HepG2 (cell line): ENCODE measurements around the gene GSTA1. TPM values are rescaled to one million over a fixed set of nuclear protein-coding genes. Genes with fewer than 3 reads are reported as not detected.

Experiments used
- ASH2L ChIP-seq: fragments of 300-600, 200-600 bp; sonication (generic); IDR thresholded peaks from 2 replicates; pipeline ENCODE4 v1.7.0; 2017; ENCODE audit warnings: low read depth, mild to moderate bottlenecking, moderate library complexity, mixed read lengths, low read length; ENCODE audit not compliant: insufficient read length
- ATF1 ChIP-seq: IDR thresholded peaks from 2 replicates; pipeline ENCODE4 v1.6.1; 2016; ENCODE audit warnings: mild to moderate bottlenecking, control low read depth
- CHD4 ChIP-seq: fragments of 200-600 bp; sonication (generic); IDR thresholded peaks from 2 replicates; pipeline ENCODE4 v1.7.0; 2017; ENCODE audit warnings: mild to moderate bottlenecking, low read length, borderline replicate concordance
- FOXJ3 ChIP-seq: sonication (generic); formaldehyde crosslinking; IDR thresholded peaks from 2 replicates; pipeline ENCODE4 v1.4.0; 2020; ENCODE audit warnings: missing genetic modification reagents, mild to moderate bottlenecking, borderline replicate concordance
- HDAC2 ChIP-seq: sonication (generic); formaldehyde crosslinking; IDR thresholded peaks from 2 replicates; pipeline ENCODE4 v1.4.0; 2020; ENCODE audit warnings: missing genetic modification reagents
- HNF4G ChIP-seq, 2 experiments: sonication (generic) in 1 of 2; formaldehyde crosslinking in 1 of 2; IDR thresholded peaks; 2 replicates each; pipeline versions ENCODE4 v1.4.0 to v1.6.1; 2011 to 2020; ENCODE audit warnings: borderline replicate concordance in 2 of 2, low read depth in 2 of 2, mild to moderate bottlenecking in 2 of 2, low read length in 1 of 2, missing genetic modification reagents in 1 of 2, moderate library complexity in 1 of 2
- JUN ChIP-seq: sonication (generic); formaldehyde crosslinking; IDR thresholded peaks from 2 replicates; pipeline ENCODE4 v1.4.0; 2020; ENCODE audit warnings: mild to moderate bottlenecking, missing genetic modification reagents
- MED13 ChIP-seq: sonication (generic); formaldehyde crosslinking; IDR thresholded peaks from 2 replicates; pipeline ENCODE4 v1.5.0; 2020; ENCODE audit warnings: missing genetic modification reagents
- NAIF1 ChIP-seq: sonication (generic); formaldehyde crosslinking; IDR thresholded peaks from 2 replicates; pipeline ENCODE4 v1.5.0; 2020; ENCODE audit warnings: mild to moderate bottlenecking, missing genetic modification reagents, borderline replicate concordance
- NFIC ChIP-seq: IDR thresholded peaks from 2 replicates; pipeline ENCODE4 v1.6.1; 2012; ENCODE audit warnings: mild to moderate bottlenecking, low read length, inconsistent platforms
- NR2F2 ChIP-seq: IDR thresholded peaks from 2 replicates; pipeline ENCODE4 v1.6.1; 2012; ENCODE audit warnings: low read depth, inconsistent platforms, borderline replicate concordance
- RAD51 ChIP-seq: fragments of 450-650 bp; IDR thresholded peaks from 2 replicates; pipeline ENCODE4 v1.6.1; 2016; ENCODE audit warnings: borderline replicate concordance
- SALL2 ChIP-seq: sonication (generic); formaldehyde crosslinking; IDR thresholded peaks from 2 replicates; pipeline ENCODE4 v1.8.1; 2023; ENCODE audit warnings: mild to moderate bottlenecking, missing genetic modification reagents, inconsistent platforms
- SUZ12 ChIP-seq: fragments of 150-350 bp; IDR thresholded peaks from 2 replicates; pipeline ENCODE4 v1.6.1; 2014; ENCODE audit warnings: low read depth, low read length
- TP53 ChIP-seq: sonication (generic); formaldehyde crosslinking; conservative IDR thresholded peaks from 2 replicates; pipeline ENCODE4 v1.4.0; 2020; ENCODE audit warnings: missing genetic modification reagents
- XRCC5 ChIP-seq: fragments of 200-400 bp; formaldehyde crosslinking; optimal IDR thresholded peaks from 2 replicates; pipeline ENCODE3; 2017; ENCODE audit warnings: mild to moderate bottlenecking, low read length
- ZFP62 ChIP-seq: sonication (generic); formaldehyde crosslinking; IDR thresholded peaks from 2 replicates; pipeline ENCODE4 v1.4.0; 2020; ENCODE audit warnings: missing genetic modification reagents
- polyA plus RNA-seq, 8 experiments: library from polyadenylated mRNA; depleted of rRNA in 3 of 8; stranded (reverse) in 7 of 8; unstranded in 1 of 8; fragments of >200 nt; fragmentation: Illumina TruSeq in 4 of 8; extraction: Trizol in 4 of 8; gene quantifications; 2 replicates each; pipeline versions ENCODE4 v1.2.1 to v1.2.3, GENCODE V29; 2011 to 2016; ENCODE audit warnings: low read depth in 4 of 8, missing spikeins in 1 of 8, mixed read lengths in 1 of 8; ENCODE audit not compliant: insufficient read depth in 1 of 8
- total RNA-seq, 5 experiments: library from RNA; depleted of rRNA; stranded (reverse); fragments of >200 nt; fragmentation: Illumina TruSeq; extraction: Trizol; gene quantifications; 2 replicates each; pipeline ENCODE4 v1.2.3, GENCODE V29; 2016; ENCODE audit warnings: low read depth in 1 of 5
- TF ChIP-seq, protein P1 (sequence below): IDR thresholded peaks from 2 replicates; pipeline ENCODE4 v1.6.1; 2016; ENCODE audit warnings: low read depth, missing genetic modification reagents, missing compliant biosample characterization
- TF ChIP-seq, protein P2 (sequence below), 2 experiments: IDR thresholded peaks; 2 replicates each; pipeline ENCODE4 v1.6.1; 2011 to 2012; ENCODE audit warnings: low read length in 2 of 2, borderline replicate concordance in 1 of 2, low read depth in 1 of 2, mild to moderate bottlenecking in 1 of 2, moderate library complexity in 1 of 2
- TF ChIP-seq, protein P3 (sequence below): sonication (generic); formaldehyde crosslinking; IDR thresholded peaks from 2 replicates; pipeline ENCODE4 v1.8.1; 2023; ENCODE audit warnings: missing genetic modification reagents, mild to moderate bottlenecking, borderline replicate concordance

Gene GSTA1
- total and polyA plus RNA-seq, 2 of the 13 experiments (the other 11 are each of a cell fraction or from before 2014, with no cell fraction given), result 6.2 to 282 TPM

DNA sequence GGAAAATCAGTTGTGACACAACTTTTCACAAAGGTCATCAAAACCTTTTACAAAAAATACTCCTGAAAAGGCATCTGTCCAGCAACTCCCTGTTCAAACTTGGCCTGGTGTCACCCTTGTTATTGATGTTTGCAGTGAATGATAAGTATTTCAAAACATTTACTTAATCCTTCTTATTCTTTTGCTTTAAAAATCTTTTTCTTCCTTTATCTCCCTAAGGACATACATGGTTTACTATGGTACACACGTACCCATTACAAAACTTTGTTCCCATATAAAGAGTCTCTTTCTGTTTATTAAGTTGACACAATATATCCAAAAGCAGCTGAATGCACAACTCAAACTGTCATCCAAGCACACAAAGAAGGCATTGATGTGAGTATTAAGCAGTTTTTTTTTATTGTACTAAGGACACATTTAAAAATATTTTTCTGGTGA, 57.8 kb downstream of the GSTA1 start (continued):
- TF ChIP-seq XRCC5 (no peak), NAIF1 (CRISPR knock-in tag) (no peak), ASH2L (no peak), SALL2 (CRISPR knock-in tag) (no peak), SUZ12 (no peak), NFIC (peak; percentile 81), ZFP62 (CRISPR knock-in tag) (no peak), TP53 (CRISPR knock-in tag) (no peak), NR2F2 (peak; percentile 80), CHD4 (peak; percentile 56; the same call in 1 of the 2 replicates), HNF4G (IDR thresholded peaks at IDR 0.05; ENCODE audit: borderline replicate concordance, low read depth, low read length) (peak; percentile 14; the same call in 1 of the 2 replicates), HNF4G (CRISPR knock-in tag; IDR thresholded peaks at IDR 0.05; ENCODE audit: borderline replicate concordance, low read depth) (no peak), RAD51 (no peak), JUN (CRISPR knock-in tag) (no peak), FOXJ3 (CRISPR knock-in tag) (peak; percentile 90; the same call in 1 of the 2 replicates), HDAC2 (CRISPR knock-in tag) (peak; percentile 45; the same call in 1 of the 2 replicates), MED13 (CRISPR knock-in tag) (0 out of 2 replicates have a peak, but pooled peaks have one; percentile 50), ATF1 (CRISPR knock-in tag) (0 out of 2 replicates have a peak, but pooled peaks have one; percentile 6)
- TF ChIP-seq, protein P1, sequence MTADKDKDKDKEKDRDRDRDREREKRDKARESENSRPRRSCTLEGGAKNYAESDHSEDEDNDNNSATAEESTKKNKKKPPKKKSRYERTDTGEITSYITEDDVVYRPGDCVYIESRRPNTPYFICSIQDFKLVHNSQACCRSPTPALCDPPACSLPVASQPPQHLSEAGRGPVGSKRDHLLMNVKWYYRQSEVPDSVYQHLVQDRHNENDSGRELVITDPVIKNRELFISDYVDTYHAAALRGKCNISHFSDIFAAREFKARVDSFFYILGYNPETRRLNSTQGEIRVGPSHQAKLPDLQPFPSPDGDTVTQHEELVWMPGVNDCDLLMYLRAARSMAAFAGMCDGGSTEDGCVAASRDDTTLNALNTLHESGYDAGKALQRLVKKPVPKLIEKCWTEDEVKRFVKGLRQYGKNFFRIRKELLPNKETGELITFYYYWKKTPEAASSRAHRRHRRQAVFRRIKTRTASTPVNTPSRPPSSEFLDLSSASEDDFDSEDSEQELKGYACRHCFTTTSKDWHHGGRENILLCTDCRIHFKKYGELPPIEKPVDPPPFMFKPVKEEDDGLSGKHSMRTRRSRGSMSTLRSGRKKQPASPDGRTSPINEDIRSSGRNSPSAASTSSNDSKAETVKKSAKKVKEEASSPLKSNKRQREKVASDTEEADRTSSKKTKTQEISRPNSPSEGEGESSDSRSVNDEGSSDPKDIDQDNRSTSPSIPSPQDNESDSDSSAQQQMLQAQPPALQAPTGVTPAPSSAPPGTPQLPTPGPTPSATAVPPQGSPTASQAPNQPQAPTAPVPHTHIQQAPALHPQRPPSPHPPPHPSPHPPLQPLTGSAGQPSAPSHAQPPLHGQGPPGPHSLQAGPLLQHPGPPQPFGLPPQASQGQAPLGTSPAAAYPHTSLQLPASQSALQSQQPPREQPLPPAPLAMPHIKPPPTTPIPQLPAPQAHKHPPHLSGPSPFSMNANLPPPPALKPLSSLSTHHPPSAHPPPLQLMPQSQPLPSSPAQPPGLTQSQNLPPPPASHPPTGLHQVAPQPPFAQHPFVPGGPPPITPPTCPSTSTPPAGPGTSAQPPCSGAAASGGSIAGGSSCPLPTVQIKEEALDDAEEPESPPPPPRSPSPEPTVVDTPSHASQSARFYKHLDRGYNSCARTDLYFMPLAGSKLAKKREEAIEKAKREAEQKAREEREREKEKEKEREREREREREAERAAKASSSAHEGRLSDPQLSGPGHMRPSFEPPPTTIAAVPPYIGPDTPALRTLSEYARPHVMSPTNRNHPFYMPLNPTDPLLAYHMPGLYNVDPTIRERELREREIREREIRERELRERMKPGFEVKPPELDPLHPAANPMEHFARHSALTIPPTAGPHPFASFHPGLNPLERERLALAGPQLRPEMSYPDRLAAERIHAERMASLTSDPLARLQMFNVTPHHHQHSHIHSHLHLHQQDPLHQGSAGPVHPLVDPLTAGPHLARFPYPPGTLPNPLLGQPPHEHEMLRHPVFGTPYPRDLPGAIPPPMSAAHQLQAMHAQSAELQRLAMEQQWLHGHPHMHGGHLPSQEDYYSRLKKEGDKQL (CRISPR knock-in tag), result 0 out of 2 replicates have a peak, but pooled peaks have one; percentile 11
- TF ChIP-seq, protein P2, sequence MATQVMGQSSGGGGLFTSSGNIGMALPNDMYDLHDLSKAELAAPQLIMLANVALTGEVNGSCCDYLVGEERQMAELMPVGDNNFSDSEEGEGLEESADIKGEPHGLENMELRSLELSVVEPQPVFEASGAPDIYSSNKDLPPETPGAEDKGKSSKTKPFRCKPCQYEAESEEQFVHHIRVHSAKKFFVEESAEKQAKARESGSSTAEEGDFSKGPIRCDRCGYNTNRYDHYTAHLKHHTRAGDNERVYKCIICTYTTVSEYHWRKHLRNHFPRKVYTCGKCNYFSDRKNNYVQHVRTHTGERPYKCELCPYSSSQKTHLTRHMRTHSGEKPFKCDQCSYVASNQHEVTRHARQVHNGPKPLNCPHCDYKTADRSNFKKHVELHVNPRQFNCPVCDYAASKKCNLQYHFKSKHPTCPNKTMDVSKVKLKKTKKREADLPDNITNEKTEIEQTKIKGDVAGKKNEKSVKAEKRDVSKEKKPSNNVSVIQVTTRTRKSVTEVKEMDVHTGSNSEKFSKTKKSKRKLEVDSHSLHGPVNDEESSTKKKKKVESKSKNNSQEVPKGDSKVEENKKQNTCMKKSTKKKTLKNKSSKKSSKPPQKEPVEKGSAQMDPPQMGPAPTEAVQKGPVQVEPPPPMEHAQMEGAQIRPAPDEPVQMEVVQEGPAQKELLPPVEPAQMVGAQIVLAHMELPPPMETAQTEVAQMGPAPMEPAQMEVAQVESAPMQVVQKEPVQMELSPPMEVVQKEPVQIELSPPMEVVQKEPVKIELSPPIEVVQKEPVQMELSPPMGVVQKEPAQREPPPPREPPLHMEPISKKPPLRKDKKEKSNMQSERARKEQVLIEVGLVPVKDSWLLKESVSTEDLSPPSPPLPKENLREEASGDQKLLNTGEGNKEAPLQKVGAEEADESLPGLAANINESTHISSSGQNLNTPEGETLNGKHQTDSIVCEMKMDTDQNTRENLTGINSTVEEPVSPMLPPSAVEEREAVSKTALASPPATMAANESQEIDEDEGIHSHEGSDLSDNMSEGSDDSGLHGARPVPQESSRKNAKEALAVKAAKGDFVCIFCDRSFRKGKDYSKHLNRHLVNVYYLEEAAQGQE (IDR thresholded peaks at IDR 0.05; ENCODE audit: borderline replicate concordance in 1 of 2, low read depth in 1 of 2, low read length in 2 of 2), result peak in 1 of 2 experiments; percentile 75; a peak in 1 of 4 replicates
- TF ChIP-seq, protein P3, sequence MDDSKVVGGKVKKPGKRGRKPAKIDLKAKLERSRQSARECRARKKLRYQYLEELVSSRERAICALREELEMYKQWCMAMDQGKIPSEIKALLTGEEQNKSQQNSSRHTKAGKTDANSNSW, result no peak
